Loucy (cell line): ENCODE measurements around the gene RBSN.

Experiments used
- H2AFZ ChIP-seq: fragments of 200-600 bp; sonication (generic); 2 replicates; pipeline ENCODE4 v1.6.0; 2016; ENCODE audit warnings: antibody characterized with exemption, mild to moderate bottlenecking, low read length, moderate library complexity
- H3F3A ChIP-seq: fragments of 200-600 bp; 2 replicates; pipeline ENCODE4 v1.6.0; 2016; ENCODE audit warnings: antibody characterized with exemption, low read depth, mild to moderate bottlenecking
- H3K27me3 ChIP-seq: fragments of 200-600 bp; sonication (generic); 2 replicates; pipeline ENCODE4 v1.6.1; 2014; ENCODE audit warnings: low read length, mild to moderate bottlenecking; ENCODE audit not compliant: insufficient read depth, poor library complexity, severe bottlenecking
- H3K36me3 ChIP-seq: fragments of 200-600 bp; sonication (generic); 2 replicates; pipeline ENCODE4 v1.6.1; 2016; ENCODE audit warnings: low read length; ENCODE audit not compliant: insufficient read depth
- H3K4me1 ChIP-seq: fragments of 200-600 bp; sonication (generic); 2 replicates; pipeline ENCODE4 v1.5.1; 2014; ENCODE audit warnings: low read length, mild to moderate bottlenecking; ENCODE audit not compliant: insufficient read depth, poor library complexity, severe bottlenecking
- H3K4me2 ChIP-seq: fragments of 200-600 bp; sonication (generic); 2 replicates; pipeline ENCODE4 v1.6.0; 2014; ENCODE audit warnings: antibody characterized with exemption, low read length, low read depth, mild to moderate bottlenecking; ENCODE audit not compliant: poor library complexity, severe bottlenecking
- H3K4me3 ChIP-seq: fragments of 200-600 bp; sonication (generic); 2 replicates; pipeline ENCODE4 v1.5.1; 2014; ENCODE audit warnings: low read length, mild to moderate bottlenecking, mixed read lengths; ENCODE audit not compliant: poor library complexity, severe bottlenecking
- H3K79me2 ChIP-seq: fragments of 200-600 bp; sonication (generic); 2 replicates; pipeline ENCODE4 v1.6.1; 2014; ENCODE audit warnings: low read length; ENCODE audit not compliant: insufficient read depth
- H3K9ac ChIP-seq: fragments of 200-600 bp; sonication (generic); 2 replicates; pipeline ENCODE4 v1.6.0; 2014; ENCODE audit warnings: mild to moderate bottlenecking, low read depth, low read length, moderate library complexity; ENCODE audit not compliant: poor library complexity, severe bottlenecking
- H3K9me2 ChIP-seq: fragments of 200-600 bp; sonication (generic); replicated peaks from 2 replicates; pipeline ENCODE4 v1.6.1; 2016; ENCODE audit warnings: low read depth, low read length, mixed read lengths
- H3K9me3 ChIP-seq: fragments of 200-600 bp; sonication (generic); 2 replicates; pipeline ENCODE4 v1.6.1; 2014; ENCODE audit warnings: mild to moderate bottlenecking, antibody characterized with exemption, low read length, low read depth; ENCODE audit not compliant: insufficient read depth
- H4K20me1 ChIP-seq: fragments of 200-600 bp; sonication (generic); 2 replicates; pipeline ENCODE4 v1.6.0; 2014; ENCODE audit warnings: antibody characterized with exemption, low read length, mild to moderate bottlenecking; ENCODE audit not compliant: insufficient read depth, poor library complexity, severe bottlenecking
- EZH2phosphoT487 ChIP-seq: fragments of 200-600 bp; IDR thresholded peaks from 2 replicates; pipeline ENCODE4 v1.6.1; 2018; ENCODE audit warnings: antibody characterized with exemption, mild to moderate bottlenecking, moderate library complexity, borderline replicate concordance
- TF ChIP-seq, protein P1 (sequence below): fragments of 200-600 bp; sonication (generic); conservative IDR thresholded peaks from 2 replicates; pipeline ENCODE4 v1.5.1; 2014; ENCODE audit warnings: mild to moderate bottlenecking, antibody characterized with exemption, low read length

RBSN gene

DNA sequence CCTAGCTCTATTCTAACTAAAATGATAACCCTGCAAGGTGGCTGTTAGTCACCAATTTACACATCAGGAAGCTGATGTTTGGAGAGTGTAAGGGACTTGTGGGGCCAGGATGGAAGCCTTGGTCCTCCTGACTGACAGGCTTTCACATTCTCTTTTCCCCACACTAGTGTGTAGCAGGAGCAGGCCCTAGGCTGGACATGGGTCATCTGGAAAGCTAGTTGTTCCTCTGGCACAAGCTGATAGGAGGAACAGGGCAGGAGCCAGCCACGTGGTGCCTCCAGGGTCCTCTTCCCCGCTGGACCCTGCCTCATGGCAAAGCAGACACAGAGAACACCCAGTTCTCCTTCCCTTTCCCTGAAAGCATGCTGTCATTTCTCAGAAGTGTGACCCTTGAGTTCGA is 18.1 kb upstream of the RBSN start:
- Histone ChIP-seq H3K4me1 (no peaks in the 10 kb centered on the region), H3K9me2 (no peaks in the 10 kb centered on the region), H4K20me1 (no peaks in the 10 kb centered on the region), H3K36me3 (no peaks in the 10 kb centered on the region), H2AFZ (no peak overlapping the region), H3K27me3 (no peaks in the 10 kb centered on the region), H3F3A (no peaks in the 10 kb centered on the region), H3K79me2 (no peaks in the 10 kb centered on the region), H3K9ac (no peak overlapping the region), H3K9me3 (no peaks in the 10 kb centered on the region), H3K4me3 (no peak overlapping the region), H3K4me2 (no peak overlapping the region)
- TF ChIP-seq, protein P1, sequence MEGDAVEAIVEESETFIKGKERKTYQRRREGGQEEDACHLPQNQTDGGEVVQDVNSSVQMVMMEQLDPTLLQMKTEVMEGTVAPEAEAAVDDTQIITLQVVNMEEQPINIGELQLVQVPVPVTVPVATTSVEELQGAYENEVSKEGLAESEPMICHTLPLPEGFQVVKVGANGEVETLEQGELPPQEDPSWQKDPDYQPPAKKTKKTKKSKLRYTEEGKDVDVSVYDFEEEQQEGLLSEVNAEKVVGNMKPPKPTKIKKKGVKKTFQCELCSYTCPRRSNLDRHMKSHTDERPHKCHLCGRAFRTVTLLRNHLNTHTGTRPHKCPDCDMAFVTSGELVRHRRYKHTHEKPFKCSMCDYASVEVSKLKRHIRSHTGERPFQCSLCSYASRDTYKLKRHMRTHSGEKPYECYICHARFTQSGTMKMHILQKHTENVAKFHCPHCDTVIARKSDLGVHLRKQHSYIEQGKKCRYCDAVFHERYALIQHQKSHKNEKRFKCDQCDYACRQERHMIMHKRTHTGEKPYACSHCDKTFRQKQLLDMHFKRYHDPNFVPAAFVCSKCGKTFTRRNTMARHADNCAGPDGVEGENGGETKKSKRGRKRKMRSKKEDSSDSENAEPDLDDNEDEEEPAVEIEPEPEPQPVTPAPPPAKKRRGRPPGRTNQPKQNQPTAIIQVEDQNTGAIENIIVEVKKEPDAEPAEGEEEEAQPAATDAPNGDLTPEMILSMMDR = no peak
- TF ChIP-seq EZH2phosphoT487 = no peak

DNA sequence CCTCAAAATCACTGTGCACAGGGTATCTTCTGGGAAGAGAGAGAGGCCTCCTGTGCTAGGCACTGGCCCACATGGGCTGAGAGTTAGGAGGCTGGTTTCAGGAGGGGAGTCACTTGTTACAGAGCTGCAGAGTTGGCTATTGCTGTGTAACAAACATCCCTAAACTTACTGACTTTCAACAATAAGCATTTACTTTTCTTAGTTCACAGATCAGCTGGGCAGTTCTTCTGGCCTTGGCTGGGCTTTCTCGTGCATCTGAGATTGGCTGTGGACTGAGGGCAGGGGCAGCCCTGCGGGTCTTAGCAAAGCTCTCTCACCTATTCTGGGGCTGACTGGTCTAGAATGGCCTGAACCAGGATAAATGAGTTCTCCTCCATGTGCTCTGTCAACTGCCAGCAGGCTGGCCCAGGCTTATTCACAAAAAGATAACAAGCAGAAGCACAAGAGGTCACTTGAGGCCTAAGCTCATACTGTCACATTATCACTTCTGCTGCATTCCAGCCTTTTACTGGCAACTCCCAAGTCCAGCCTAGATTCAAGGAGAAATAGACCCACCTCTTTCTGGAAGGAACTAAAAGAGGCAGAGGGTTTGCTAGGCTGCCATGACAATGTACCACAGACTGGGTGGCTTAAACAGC is 17.2 kb upstream of the RBSN start:
- no peak overlapping the region for H3K9ac ChIP-seq
- H3K9me2 ChIP-seq = no peaks in the 10 kb centered on the region
- TF ChIP-seq EZH2phosphoT487 = no peak
- TF ChIP-seq, protein P1 = no peak
- H3K79me2 ChIP-seq = no peaks in the 10 kb centered on the region
- H3K27me3 ChIP-seq = no peaks in the 10 kb centered on the region
- H3K4me1 ChIP-seq = no peaks in the 10 kb centered on the region
- no peaks in the 10 kb centered on the region for H4K20me1 ChIP-seq
- no peaks in the 10 kb centered on the region for H3F3A ChIP-seq
- H3K4me3 ChIP-seq = no peak overlapping the region
- no peaks in the 10 kb centered on the region for H3K9me3 ChIP-seq
- H3K36me3 ChIP-seq = no peaks in the 10 kb centered on the region
- no peak overlapping the region for H2AFZ ChIP-seq
- no peak overlapping the region for H3K4me2 ChIP-seq

DNA sequence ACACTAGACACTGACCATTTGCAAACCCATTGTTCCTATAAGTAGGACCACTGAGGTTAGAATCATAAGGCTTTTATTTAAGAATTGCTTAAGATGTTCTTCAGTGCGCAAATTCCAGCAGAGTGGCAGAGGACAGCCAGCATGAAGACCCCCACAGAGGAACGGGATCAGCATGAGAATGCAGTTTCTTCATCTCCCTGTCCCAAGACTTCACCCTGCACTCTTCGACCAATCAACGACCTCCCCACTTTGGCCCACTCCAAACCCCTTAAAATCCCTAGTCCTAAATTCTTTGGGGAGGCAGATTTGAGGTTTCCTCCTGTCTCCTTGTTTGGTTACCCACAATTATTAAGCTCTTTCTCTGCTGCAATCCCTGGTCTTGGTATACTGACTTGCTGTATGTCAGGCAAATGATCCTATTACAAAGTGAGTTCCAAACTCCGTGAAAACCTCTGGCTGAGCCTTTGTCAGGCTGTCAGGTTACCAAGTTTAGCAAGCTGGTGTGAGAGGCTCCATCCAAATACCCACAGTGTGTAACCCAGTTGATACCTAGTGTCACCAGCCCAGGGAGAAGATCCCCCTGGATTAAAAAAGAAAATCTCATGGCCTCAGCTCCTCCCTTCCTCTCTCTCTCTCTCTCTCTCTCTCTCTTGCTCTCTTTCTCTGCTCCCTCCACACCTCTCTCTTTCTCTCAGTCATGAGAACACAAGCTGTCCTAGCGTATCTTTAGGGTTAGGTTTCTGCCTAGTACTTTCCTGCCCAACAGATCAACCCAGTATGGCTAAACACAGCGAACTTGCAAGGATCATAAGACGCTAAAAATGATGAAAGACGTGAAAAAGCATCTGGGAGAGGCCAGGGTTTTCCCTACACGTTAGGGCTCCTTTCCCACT is 15.8 kb upstream of the RBSN start:
- H3K4me3 ChIP-seq = no peak overlapping the region
- no peaks in the 10 kb centered on the region for H3K9me3 ChIP-seq
- no peak overlapping the region for H3K4me2 ChIP-seq
- H3K36me3 ChIP-seq = no peaks in the 10 kb centered on the region
- H3F3A ChIP-seq = no peaks in the 10 kb centered on the region
- H2AFZ ChIP-seq = no peak overlapping the region
- no peaks in the 10 kb centered on the region for H3K27me3 ChIP-seq
- no peaks in the 10 kb centered on the region for H3K79me2 ChIP-seq
- no peaks in the 10 kb centered on the region for H4K20me1 ChIP-seq
- no peak for TF ChIP-seq EZH2phosphoT487
- TF ChIP-seq, protein P1 = no peak
- no peak overlapping the region for H3K9ac ChIP-seq
- H3K4me1 ChIP-seq = no peaks in the 10 kb centered on the region
- no peaks in the 10 kb centered on the region for H3K9me2 ChIP-seq
